ENCODE measurements around the gene ZNF804A.

The ZNF804A gene

DNA sequence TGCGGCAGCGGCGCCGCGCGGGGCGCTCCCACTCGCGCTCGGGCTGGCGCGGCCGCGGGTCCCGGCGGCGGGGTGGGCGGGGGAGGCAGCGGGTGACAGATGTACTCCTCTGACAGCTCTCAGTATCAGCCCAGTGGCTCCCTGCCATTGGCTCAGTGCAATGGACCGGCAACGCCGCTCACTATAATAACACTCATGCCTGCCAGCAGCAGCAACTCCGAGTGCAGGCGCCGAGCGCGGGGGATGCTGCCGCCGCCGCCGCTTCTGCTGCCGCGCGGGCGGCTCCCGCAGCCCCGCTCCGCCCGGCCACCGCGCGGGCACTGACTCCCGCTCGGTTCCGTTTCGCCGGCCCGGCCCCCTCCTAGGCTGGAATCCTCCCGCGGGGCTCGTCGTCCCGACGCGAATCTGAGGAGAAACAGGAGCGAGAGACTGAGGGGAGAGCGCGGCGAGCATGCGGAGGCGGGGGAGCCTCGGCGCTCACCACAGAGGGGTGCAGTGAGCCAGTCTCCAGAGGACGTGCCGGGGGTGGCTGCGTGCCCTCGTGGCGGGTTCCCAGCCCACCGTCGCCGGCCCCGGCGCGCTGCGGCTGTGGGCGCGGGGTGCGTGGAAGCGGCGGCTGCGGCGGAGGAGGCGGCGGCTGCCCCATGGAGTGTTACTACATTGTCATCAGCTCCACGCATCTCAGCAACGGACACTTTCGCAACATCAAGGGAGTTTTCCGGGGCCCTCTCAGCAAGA lies at the start of gene ZNF804A:
Gene ZNF804A, plus strand, starts transcription at position 214 of the 738 bp plus-strand sequence. Its CDS starts 431 bp downstream, at position 645.
- DNase-seq (ENCODE audit: low spot score) = no peak

DNA sequence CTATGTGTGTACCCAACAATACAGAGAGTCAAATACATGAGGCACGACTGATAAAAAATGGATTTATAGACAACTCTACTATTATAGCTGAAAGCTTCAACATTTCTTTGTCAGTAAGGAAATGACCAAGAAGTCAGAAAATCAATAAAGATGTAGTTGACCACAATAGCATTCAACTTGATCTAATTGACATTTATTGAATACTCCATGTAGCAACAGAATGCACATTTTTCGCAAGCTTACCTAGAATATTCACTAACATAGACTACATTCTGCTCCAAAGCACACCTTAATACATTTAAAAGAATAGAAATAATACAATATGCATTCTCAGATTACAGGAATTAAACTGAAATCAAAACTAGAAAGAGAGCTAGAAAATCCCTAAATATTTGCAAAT lies 49.2 kb upstream of the ZNF804A start:
- DNase-seq (ENCODE audit: low spot score) = no peak

GRCh38 chr2:184551626-184552025 lies 46.7 kb upstream of the ZNF804A start:
- DNase-seq (ENCODE audit: low spot score) = no peak

DNA sequence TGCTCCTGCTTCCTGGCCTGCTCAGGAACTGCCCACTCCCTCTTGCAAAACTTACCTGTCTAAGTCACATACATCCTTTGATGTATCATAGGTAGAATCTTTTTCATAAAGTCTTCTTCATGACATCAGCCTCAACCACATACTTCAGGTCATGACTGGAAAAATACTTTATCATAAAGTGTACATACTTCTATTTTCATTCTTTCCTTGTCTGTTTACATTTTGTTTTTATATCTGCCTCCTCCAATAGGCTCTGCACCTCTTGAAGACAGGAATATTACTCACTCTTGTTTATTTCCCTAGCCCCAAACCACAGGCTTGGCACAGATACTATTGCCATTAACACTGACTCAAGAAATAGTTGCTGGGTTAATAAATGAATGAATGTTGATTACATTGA lies 43.6 kb upstream of the ZNF804A start:
- no peak for DNase-seq (ENCODE audit: low spot score)

- DNase-seq (ENCODE audit: low spot score) = no peak
Measured at GRCh38 chr2:184555352-184555751, 43.0 kb upstream of the ZNF804A start.

DNA sequence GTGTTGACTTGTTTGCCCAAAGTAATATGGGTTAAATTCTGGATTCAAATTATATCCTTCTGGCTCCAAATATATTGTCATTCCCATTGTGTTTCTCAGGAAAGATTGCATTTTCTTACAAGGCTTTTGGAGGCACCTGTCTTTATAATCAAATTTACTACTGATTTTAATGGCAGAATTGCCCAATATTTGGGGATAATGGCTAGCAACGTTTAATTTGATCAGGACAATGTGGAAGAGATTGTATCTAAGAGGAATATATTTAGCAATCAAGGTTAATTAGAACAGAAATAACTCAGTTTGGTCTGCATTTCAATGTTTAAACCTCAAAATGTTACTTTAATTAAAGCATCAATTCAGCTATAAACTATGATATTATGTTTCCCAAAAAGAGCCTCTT lies 41.7 kb upstream of the ZNF804A start:
- DNase-seq (ENCODE audit: low spot score) = no peak

DNA sequence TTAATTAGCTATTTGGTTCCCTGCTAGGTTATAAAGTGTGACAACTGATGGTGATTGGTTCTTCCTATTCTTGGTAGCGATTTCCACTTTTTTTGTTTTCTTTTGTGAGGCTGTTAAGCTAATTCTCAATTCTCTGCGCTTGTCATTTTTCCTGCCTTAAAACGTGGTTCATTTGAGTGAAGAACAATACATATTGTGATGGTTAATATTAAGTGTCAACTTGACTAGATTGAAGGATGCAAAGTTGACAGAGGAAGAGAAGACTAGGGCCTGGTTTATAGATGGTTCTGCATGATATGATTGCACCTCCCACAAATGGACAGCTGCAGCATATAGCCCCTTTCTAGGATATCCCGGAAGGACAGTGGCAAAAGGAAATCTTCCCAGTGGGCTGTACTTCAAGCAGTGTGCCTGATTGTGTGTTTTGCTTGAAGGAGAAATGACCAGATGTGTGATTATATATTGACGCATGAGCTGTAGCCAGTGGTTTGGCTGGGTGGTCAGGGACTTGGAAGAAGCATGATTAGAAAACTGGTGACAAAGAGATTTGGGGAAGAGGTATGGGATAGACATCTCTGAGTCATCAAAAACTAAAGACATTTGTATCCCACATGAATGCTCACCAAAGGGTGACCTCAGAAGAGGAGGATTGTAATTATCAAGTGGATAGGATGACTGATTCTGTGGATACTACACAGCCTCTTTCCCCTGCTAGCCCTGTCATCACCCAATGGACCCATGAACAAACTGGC lies 39.4 kb upstream of the ZNF804A start:
- DNase-seq (ENCODE audit: low spot score) = peak; percentile 21

GRCh38 chr2:184560603-184561002 lies 37.7 kb upstream of the ZNF804A start:
- no peak for DNase-seq (ENCODE audit: low spot score)

DNA sequence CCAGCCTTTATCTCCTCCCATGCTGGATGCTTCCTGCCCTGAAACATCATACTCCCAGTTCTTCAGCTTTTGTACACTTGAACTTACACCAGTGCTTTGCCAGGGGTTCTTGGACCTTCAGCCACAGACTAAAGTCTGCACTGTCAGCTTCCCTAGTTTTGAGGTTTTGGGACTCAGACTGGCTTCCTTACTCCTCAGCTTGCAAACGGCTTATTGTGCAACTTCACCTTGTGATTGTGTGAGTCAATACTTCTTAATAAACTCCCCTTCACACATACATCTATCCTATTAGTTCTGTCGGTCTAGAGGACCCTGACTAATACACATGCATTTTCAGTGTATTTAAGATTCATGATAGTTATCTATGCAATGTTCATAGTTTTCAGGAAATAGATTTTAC lies 35.8 kb upstream of the ZNF804A start:
- no peak for DNase-seq (ENCODE audit: low spot score)

- no peak for DNase-seq (ENCODE audit: low spot score)
Measured at GRCh38 chr2:184564092-184564491, 34.2 kb upstream of the ZNF804A start.

DNA sequence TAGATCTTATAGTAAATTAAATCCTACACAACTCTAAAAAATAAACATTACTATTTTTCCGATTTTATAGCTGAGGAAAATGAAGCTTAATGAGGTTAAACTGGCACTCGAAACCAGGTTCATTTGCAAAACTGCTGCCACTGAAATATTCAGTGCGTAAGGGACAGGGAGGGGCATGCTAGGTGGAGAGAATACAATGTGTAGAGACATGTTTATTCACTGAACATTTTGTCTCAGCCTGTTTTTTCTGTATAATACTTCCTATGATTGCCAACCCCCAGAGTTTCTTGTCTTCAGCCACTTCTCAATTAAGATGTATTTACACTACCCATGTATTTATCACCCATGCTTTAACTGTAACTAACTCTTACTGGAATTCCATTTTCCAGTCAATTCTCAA lies 31.6 kb upstream of the ZNF804A start:
- no peak for DNase-seq (ENCODE audit: low spot score)

- no peak for DNase-seq (ENCODE audit: low spot score)
Measured at GRCh38 chr2:184577056-184577455, 21.3 kb upstream of the ZNF804A start.

DNA sequence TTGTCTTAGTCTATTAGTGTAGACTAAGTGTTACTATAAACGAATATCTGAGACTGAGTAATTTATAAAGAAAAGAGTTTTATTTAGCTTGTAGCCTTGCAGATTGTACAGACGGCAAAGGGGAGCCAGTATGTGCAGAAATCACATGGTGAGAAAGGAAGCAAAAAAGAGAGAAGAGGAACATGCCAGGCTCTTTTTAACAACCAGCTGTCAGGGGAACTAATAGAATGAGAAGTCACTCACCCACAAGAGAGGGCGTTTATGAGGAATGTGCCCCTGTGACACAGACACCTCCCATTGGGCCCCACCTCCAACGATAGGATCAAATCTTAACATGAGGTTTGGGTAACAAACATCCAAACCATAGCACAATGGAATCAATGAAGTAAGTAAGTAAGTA lies 20.6 kb upstream of the ZNF804A start:
- DNase-seq (ENCODE audit: low spot score) = no peak

- DNase-seq (ENCODE audit: low spot score) = no peak
Measured at GRCh38 chr2:184579226-184579625, 19.1 kb upstream of the ZNF804A start.

GRCh38 chr2:184581391-184581790 lies 16.9 kb upstream of the ZNF804A start:
- no peak for DNase-seq (ENCODE audit: low spot score)

GRCh38 chr2:184589261-184589660 lies 9.1 kb upstream of the ZNF804A start:
- no peak for DNase-seq (ENCODE audit: low spot score)

GRCh38 chr2:184596819-184597411 lies 1.4 kb upstream of the ZNF804A start:
- DNase-seq (ENCODE audit: low spot score) = peak; percentile 1

DNA sequence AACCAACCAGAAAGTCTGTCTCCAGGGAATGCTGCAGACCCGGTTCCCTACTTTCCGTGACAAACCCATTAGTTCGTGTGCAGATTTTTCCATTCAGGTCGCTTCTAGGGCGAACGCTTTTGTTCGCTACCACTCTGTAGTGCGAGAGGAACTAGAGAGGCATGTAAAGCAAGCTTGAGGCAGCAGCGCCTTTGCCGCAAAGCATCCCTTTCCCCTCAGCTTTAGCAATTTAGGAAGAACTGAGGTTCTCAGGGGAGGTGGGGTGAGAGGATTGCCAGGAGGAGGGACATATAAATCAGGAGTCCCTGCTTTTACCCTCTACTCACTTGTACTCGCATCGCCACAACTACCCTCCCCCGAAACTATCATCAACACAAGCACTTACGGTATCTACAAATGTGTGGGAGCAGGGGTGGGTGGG lies 748 bp upstream of the ZNF804A start:
- DNase-seq (ENCODE audit: low spot score) = no peak

- DNase-seq (ENCODE audit: low spot score) = no peak
Measured at GRCh38 chr2:184598002-184598315, 370 bp upstream of the ZNF804A start.

- DNase-seq (ENCODE audit: low spot score) = no peak
Measured at GRCh38 chr2:184599054-184599871, 934 bp downstream of the ZNF804A start.

DNA sequence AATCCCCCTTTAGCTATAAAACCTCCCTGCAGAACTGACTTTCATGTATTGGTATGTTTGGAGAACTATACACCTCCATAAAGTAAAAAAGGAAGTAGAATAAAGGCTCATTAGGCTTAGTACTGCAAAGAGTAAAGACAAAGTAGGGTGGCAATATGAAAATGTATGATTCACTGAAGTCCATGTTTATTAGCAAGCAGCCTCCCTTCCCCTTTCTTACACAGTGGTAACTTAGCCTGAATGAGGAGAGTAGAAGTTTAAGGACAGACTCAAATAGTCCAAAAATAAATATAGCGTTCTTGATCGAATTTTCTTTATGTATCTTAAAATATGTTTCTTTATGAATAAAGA lies 1.5 kb downstream of the ZNF804A start:
- no peak for DNase-seq (ENCODE audit: low spot score)

DNA sequence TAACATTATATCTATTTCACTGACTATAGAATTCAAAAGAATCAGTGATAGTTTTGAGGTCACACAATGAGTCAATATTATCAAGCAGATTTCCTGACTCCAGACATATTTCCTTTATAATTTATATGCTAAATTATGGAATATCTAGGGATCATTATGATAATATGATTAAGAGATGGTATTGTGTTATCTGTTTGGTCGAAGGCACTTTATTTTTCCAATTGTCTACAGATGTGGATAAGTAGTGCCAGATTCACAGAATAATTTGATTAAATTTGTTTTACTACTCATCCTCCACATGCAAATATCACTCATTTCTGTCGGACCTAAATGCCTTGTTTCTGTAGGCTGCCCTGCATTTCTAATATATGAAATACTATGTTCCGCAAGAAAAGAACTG lies 4.4 kb downstream of the ZNF804A start:
- DNase-seq (ENCODE audit: low spot score) = no peak

GRCh38 chr2:184610891-184611290 lies 12.6 kb downstream of the ZNF804A start:
- no peak for DNase-seq (ENCODE audit: low spot score)

Measured in RKO (cell line).